DND-41 (cell line): ENCODE data around the gene MGAT5.

Experiments
- ATAC-seq: fragments of 200-7000 bp; cut with Tn5 transposase; 3 replicates; pipeline ENCODE4 v1.9.1; 2021; ENCODE audit warnings: low read depth; ENCODE audit not compliant: insufficient read depth
- DNase-seq: peaks from one replicate; pipeline ENCODE4 v3.0.0-alpha.2; 2020
- H2AFZ ChIP-seq: 2 replicates; pipeline ENCODE4 v1.6.0; 2012; ENCODE audit warnings: low read depth, low read length
- H3K27ac ChIP-seq: 2 replicates; pipeline ENCODE4 v1.5.1; 2012; ENCODE audit warnings: low read length, inconsistent platforms
- H3K27me3 ChIP-seq: fragments of 200-600 bp; sonication (generic); 2 replicates; pipeline ENCODE4 v1.6.0; 2012; ENCODE audit warnings: low read length, mild to moderate bottlenecking, inconsistent platforms; ENCODE audit not compliant: insufficient read depth, poor library complexity
- H3K36me3 ChIP-seq: 2 replicates; pipeline ENCODE4 v1.5.1; 2012; ENCODE audit warnings: low read length, inconsistent platforms; ENCODE audit not compliant: insufficient read depth
- H3K4me1 ChIP-seq: 2 replicates; pipeline ENCODE4 v1.5.1; 2012; ENCODE audit warnings: mild to moderate bottlenecking, low read length; ENCODE audit not compliant: insufficient read depth
- H3K4me2 ChIP-seq: 2 replicates; pipeline ENCODE4 v1.6.0; 2012; ENCODE audit warnings: mild to moderate bottlenecking, moderate library complexity, low read length, inconsistent platforms; ENCODE audit not compliant: insufficient read depth
- H3K4me3 ChIP-seq, 2 experiments: fragments of 200-600 bp in 1 of 2; shearing (Covaris generic) in 1 of 2; 2 replicates each; pipeline ENCODE4 v1.5.1; 2012 to 2016; ENCODE audit warnings: inconsistent platforms in 2 of 2, low read length in 2 of 2, mild to moderate bottlenecking in 2 of 2, low read depth in 1 of 2, moderate library complexity in 1 of 2
- H3K79me2 ChIP-seq: 2 replicates; pipeline ENCODE4 v1.6.0; 2012; ENCODE audit warnings: low read length, inconsistent platforms; ENCODE audit not compliant: insufficient read depth
- H3K9ac ChIP-seq: 2 replicates; pipeline ENCODE4 v1.6.0; 2012; ENCODE audit warnings: low read depth, mild to moderate bottlenecking, inconsistent platforms, low read length, moderate library complexity
- H3K9me3 ChIP-seq: 2 replicates; pipeline ENCODE4 v1.5.1; 2012; ENCODE audit warnings: low read length, moderate library complexity, mild to moderate bottlenecking, inconsistent platforms; ENCODE audit not compliant: insufficient read depth, severe bottlenecking
- H4K20me1 ChIP-seq: 2 replicates; pipeline ENCODE4 v1.6.0; 2012; ENCODE audit warnings: low read length; ENCODE audit not compliant: insufficient read depth
- EZH2 ChIP-seq: IDR thresholded peaks from 3 replicates; pipeline ENCODE4 v1.6.1; 2012; ENCODE audit warnings: borderline replicate concordance, low read depth, mild to moderate bottlenecking, moderate library complexity, low read length, inconsistent platforms; ENCODE audit not compliant: severe bottlenecking
- TF ChIP-seq, protein P1 (sequence below): IDR thresholded peaks from 2 replicates; pipeline ENCODE4 v1.5.1; 2012; ENCODE audit warnings: borderline replicate concordance, low read length, moderate library complexity, mild to moderate bottlenecking; ENCODE audit not compliant: poor library complexity, severe bottlenecking; ENCODE audit errors: extremely low read depth

The MGAT5 gene

DNA sequence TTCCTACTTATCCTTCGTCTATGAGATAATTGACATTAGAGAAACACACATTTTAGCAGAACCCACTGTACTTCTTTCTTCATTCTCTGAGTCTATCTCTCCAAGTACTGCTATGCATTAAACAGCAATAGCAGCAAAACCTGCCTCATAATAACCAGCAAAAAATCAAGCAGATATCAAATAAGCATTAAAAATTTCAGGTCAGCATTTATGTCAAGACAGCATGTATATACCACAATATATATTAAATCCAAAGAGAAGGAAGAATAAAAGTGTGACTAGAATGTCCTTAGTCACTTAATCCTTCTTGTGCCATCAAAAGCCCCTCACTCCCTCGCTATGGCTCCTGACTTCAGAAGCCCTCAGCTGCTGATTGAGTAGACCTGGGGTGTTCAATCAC, 131.3 kb downstream of the MGAT5 start:
- H4K20me1 ChIP-seq = no peaks in the 10 kb centered on the region
- DNase-seq (no peak), ATAC-seq (no peak)
- no peak overlapping the region for H3K27ac ChIP-seq
- no peak overlapping the region for H3K4me2 ChIP-seq
- no peaks in the 10 kb centered on the region for H3K9me3 ChIP-seq
- no peak overlapping the region for H3K4me3 ChIP-seq
- no peaks in the 10 kb centered on the region for H3K4me1 ChIP-seq
- H3K27me3 ChIP-seq = no peaks in the 10 kb centered on the region
- H2AFZ ChIP-seq = no peak overlapping the region
- H3K36me3 ChIP-seq = no peaks in the 10 kb centered on the region
- no peaks in the 10 kb centered on the region for H3K79me2 ChIP-seq
- no peak overlapping the region for H3K9ac ChIP-seq
- TF ChIP-seq, protein P1, sequence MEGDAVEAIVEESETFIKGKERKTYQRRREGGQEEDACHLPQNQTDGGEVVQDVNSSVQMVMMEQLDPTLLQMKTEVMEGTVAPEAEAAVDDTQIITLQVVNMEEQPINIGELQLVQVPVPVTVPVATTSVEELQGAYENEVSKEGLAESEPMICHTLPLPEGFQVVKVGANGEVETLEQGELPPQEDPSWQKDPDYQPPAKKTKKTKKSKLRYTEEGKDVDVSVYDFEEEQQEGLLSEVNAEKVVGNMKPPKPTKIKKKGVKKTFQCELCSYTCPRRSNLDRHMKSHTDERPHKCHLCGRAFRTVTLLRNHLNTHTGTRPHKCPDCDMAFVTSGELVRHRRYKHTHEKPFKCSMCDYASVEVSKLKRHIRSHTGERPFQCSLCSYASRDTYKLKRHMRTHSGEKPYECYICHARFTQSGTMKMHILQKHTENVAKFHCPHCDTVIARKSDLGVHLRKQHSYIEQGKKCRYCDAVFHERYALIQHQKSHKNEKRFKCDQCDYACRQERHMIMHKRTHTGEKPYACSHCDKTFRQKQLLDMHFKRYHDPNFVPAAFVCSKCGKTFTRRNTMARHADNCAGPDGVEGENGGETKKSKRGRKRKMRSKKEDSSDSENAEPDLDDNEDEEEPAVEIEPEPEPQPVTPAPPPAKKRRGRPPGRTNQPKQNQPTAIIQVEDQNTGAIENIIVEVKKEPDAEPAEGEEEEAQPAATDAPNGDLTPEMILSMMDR = no peak
- TF ChIP-seq EZH2 = no peak

DNA sequence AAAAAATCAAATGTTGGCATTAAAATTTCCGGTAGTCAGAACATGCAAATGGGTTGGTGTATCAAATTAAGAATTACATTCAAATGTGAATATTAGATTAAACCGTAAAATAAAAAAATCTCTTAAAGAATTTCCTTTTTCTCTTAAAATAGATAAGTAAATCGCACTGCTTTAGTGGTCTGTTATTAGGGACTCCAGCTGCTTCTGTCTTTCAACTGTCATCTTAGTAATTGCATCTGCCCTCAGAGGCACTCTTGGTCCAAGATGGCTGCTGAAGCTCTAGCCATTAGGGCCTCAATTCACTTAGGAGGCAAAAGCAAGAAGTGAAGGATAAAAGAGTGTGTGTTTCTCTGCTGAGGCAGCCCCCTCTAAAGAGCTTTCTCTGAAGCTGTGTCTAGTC, 132.4 kb downstream of the MGAT5 start:
- Histone ChIP-seq H3K9ac (no peak overlapping the region), H4K20me1 (no peaks in the 10 kb centered on the region), H2AFZ (no peak overlapping the region), H3K4me2 (no peak overlapping the region), H3K79me2 (no peaks in the 10 kb centered on the region), H3K27ac (no peak overlapping the region), H3K4me1 (no peaks in the 10 kb centered on the region), H3K9me3 (no peaks in the 10 kb centered on the region), H3K27me3 (no peaks in the 10 kb centered on the region), H3K4me3 (no peak overlapping the region), H3K36me3 (no peaks in the 10 kb centered on the region)
- DNase-seq (no peak), ATAC-seq (no peak; the same call in 2 of the 3 replicates)
- TF ChIP-seq EZH2 = no peak
- TF ChIP-seq, protein P1 = no peak

DNA sequence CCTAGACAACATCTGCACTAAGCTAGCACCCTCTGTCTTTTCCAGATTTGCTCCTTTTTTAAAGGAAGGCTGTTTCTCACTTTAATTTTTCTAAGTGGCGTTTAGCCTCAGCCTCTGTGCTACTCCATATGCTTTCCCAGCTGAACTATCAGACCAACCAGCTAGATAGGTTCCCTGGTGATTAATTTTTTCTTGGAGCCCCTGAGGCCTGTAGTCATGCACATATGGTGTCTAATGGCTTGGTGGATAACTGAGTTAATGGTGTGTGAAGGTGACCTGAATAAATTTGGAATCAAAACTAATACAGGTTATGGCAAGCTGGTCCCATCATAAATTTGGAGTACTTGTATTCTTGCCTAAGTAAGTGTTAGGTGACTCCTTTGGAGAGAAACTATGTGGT, 135.5 kb downstream of the MGAT5 start:
- Histone ChIP-seq H3K27ac (no peak overlapping the region), H3K27me3 (no peaks in the 10 kb centered on the region), H3K4me2 (no peak overlapping the region), H3K9me3 (no peaks in the 10 kb centered on the region), H4K20me1 (no peaks in the 10 kb centered on the region), H3K79me2 (no peaks in the 10 kb centered on the region), H2AFZ (no peak overlapping the region), H3K36me3 (no peaks in the 10 kb centered on the region), H3K4me3 (no peak overlapping the region), H3K9ac (no peak overlapping the region), H3K4me1 (no peaks in the 10 kb centered on the region)
- ATAC-seq (no peak), DNase-seq (no peak)
- TF ChIP-seq EZH2 = no peak
- TF ChIP-seq, protein P1 = no peak

DNA sequence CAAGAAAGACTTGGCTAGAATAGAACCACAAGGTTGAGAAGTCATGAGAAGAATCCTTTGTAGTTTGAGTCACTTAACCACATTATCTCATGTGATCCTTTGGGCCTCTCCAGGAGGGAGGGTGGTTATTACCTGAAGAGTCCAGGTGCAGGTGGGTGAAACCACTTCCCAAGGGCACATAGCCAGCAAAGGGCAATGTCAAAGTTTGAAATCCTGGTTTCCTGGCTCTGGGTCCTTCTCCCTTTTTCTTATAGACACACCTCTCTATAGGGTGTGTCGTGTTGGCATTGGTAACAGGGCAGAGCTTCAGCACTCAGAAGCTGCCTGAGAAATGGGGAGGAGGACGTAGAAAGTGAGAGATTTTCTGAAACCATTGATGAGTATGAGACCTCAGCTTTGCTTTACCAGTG, 137.9 kb downstream of the MGAT5 start:
- Histone ChIP-seq H3K27ac (no peak overlapping the region), H3K4me3 (no peak overlapping the region), H3K9me3 (no peaks in the 10 kb centered on the region), H3K4me2 (no peak overlapping the region), H3K27me3 (no peaks in the 10 kb centered on the region), H3K79me2 (no peaks in the 10 kb centered on the region), H3K36me3 (peaks cover 4% of the 10 kb centered on the region; the same call in 1 of the 2 replicates), H3K4me1 (no peaks in the 10 kb centered on the region), H3K9ac (no peak overlapping the region), H2AFZ (no peak overlapping the region), H4K20me1 (no peaks in the 10 kb centered on the region)
- ATAC-seq (peak; percentile 31; the same call in 2 of the 3 replicates), DNase-seq (no peak)
- no peak for TF ChIP-seq EZH2
- TF ChIP-seq, protein P1 = no peak
